ENCODE data around the gene RELA. TPM values are rescaled to one million over a fixed set of nuclear protein-coding genes. Genes with fewer than 3 reads are reported as not detected.

Gene RELA
- total and polyA plus RNA-seq, 7 experiments from 2014 or later, result 54.6 to 303 (median 148) TPM

DNA sequence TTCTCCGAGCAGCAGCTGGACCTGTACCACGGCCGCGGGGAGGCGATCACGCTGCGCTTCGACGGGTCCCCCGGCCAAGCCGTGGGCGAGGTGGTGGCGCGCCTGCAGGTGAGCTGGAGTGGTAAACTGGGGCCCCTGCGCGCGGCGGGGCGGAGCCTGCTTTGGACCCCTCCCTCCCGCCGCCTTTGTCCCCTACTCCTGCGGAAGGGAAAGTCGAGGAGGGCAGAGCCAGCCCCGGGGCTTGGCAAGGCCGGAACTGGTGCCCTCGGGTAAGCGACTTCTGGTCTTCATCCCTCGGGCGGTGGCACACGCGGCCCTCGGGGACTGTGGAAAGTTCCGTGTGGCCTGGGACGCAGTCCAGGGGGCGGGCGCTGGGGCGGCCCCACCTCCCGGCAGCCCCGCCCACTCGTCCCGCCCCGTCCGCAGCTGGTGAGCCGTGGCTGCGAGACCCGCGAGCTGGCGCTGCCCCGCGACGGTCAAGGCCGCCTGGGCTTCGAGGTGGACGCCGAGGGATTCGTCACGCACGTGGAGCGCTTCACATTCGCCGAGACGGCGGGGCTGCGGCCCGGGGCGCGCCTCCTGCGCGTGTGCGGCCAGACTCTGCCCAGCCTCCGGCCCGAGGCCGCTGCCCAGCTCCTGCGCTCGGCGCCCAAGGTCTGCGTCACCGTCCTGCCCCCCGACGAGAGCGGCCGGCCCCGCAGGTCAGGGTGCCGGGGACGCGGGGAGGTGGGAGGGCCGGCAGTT is 15.6 kb downstream of the RELA start:
- peaks cover 0 to 32% (median 10%) of the 10 kb centered on the region in 5 donors for H3K36me3 Mint-ChIP-seq
- H3K36me3 ChIP-seq (ENCODE audit: control insufficient read depth in 2 of 3, insufficient read depth in 3 of 3, low read length in 3 of 3), result peaks cover 27 to 88% (median 38%) of the 10 kb centered on the region in 3 experiments
- no peak overlapping the region for H3K27ac ChIP-seq (ENCODE audit: low read depth, low read length)
- no peaks in the 10 kb centered on the region for H3K27me3 Mint-ChIP-seq
- POLR2A ChIA-PET, result no interaction called here
- H3K27me3 ChIP-seq (ENCODE audit: control insufficient read depth in 2 of 2, insufficient read depth in 2 of 2, low read length in 2 of 2), result no peaks in the 10 kb centered on the region
- intact Hi-C loops (cut with micrococcal nuclease), result no loop called here
- peaks cover 23 to 28% of the 10 kb centered on the region in 2 donors for H3K4me1 ChIP-seq (ENCODE audit: control insufficient read depth in 2 of 2, insufficient read depth in 2 of 2, low read length in 2 of 2)
- H3K9me3 ChIP-seq (ENCODE audit: control insufficient read depth in 2 of 3, low read length in 3 of 3), result no peaks in the 10 kb centered on the region
- ATAC-seq, result no peak
- peak overlapping the region in 1 of 9 donors; percentile 57 for H3K27ac Mint-ChIP-seq
- no peak overlapping the region for H3K4me3 ChIP-seq (ENCODE audit: low read length)
- H3K4me3 Mint-ChIP-seq, result no peak overlapping the region
- H3K4me1 Mint-ChIP-seq, result peaks cover 26 to 37% (median 30%) of the 10 kb centered on the region in 7 donors
- CTCF ChIA-PET, result no interaction called here
- no peak for DNase-seq
- H3K9me3 Mint-ChIP-seq, result peaks cover 0 to 4% (median 0%) of the 10 kb centered on the region in 11 donors

DNA sequence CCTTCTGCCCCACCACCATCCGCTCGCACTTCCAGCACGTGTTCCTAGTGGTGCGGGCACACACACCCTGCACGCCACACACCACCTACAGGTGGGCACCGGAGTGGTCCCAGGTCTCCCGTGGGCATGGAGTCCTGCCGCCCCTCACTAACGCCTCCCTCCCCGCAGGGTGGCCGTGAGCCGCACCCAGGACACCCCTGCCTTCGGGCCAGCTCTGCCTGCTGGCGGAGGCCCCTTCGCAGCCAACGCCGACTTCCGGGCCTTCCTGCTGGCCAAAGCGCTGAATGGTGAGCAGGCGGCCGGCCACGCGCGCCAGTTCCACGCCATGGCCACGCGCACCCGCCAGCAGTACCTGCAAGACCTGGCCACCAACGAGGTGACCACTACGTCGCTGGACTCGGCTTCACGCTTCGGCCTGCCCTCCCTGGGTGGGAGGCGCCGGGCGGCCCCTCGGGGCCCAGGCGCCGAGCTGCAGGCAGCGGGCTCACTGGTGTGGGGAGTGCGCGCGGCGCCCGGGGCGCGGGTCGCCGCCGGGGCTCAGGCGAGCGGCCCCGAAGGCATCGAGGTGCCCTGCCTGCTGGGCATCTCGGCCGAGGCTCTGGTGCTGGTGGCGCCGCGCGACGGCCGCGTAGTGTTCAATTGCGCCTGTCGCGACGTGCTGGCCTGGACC is 16.3 kb downstream of the RELA start:
- CTCF ChIA-PET, result no interaction called here

DNA sequence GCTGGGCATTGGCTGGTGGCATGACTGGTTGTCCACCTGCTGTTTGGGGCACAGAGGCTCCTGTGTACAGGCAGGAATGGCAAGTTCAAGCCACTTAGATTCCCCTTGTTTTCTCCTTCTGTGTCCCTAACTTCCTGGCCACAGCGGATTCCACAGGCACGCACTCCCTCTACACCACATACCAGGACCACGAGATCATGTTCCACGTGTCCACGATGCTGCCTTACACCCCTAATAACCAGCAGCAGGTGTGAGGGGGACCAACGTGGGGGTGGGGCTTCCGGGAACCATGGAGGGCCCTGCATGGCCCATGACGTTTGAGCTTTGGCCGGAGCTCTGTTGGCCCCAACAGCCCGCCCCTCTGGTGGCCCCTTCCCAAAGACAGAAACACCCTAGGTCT is 17.0 kb downstream of the RELA start:
- DNase-seq (no peak), ATAC-seq (no peak)
- Histone ChIP-seq H3K27me3 (ENCODE audit: control insufficient read depth in 2 of 2, insufficient read depth in 2 of 2, low read length in 2 of 2) (no peaks in the 10 kb centered on the region), H3K9me3 (ENCODE audit: control insufficient read depth in 2 of 3, low read length in 3 of 3) (no peaks in the 10 kb centered on the region), H3K36me3 (ENCODE audit: control insufficient read depth in 2 of 3, insufficient read depth in 3 of 3, low read length in 3 of 3) (peaks cover 27 to 91% (median 38%) of the 10 kb centered on the region in 3 experiments), H3K4me1 (ENCODE audit: control insufficient read depth in 2 of 2, insufficient read depth in 2 of 2, low read length in 2 of 2) (peaks cover 26 to 33% of the 10 kb centered on the region in 2 donors), H3K27ac (ENCODE audit: low read depth, low read length) (no peak overlapping the region), H3K4me3 (ENCODE audit: low read length) (no peak overlapping the region)
- H3K9me3 Mint-ChIP-seq, result peaks cover 0 to 2% (median 0%) of the 10 kb centered on the region in 11 donors
- intact Hi-C loops (cut with micrococcal nuclease), result no loop called here
- H3K27ac Mint-ChIP-seq, result peak overlapping the region in 5 of 9 donors; percentile 16 to 76 (median 38)
- CTCF ChIA-PET, result no interaction called here
- H3K27me3 Mint-ChIP-seq, result no peaks in the 10 kb centered on the region
- POLR2A ChIA-PET, result interaction anchor here (1.0 to 1.1 kb wide), 2 partner anchors 9 to 66 kb away, joined by 3 to 7 read pairs; no protein-coding TSS in a partner anchor
- peak overlapping the region in 2 of 10 donors; percentile 52 to 53 for H3K4me3 Mint-ChIP-seq
- peaks cover 0 to 29% (median 10%) of the 10 kb centered on the region in 5 donors for H3K36me3 Mint-ChIP-seq
- H3K4me1 Mint-ChIP-seq, result peaks cover 12 to 36% (median 31%) of the 10 kb centered on the region in 7 donors

More for the DNA sequence above, 16.3 kb downstream of the RELA start:
- Mint-ChIP-seq H3K36me3 (peaks cover 0 to 32% (median 10%) of the 10 kb centered on the region in 5 donors), H3K27ac (peak overlapping the region in 1 of 9 donors; percentile 65), H3K27me3 (no peaks in the 10 kb centered on the region), H3K4me1 (peaks cover 19 to 37% (median 30%) of the 10 kb centered on the region in 7 donors), H3K9me3 (peaks cover 0 to 2% (median 0%) of the 10 kb centered on the region in 11 donors), H3K4me3 (no peak overlapping the region)
- Histone ChIP-seq H3K4me3 (ENCODE audit: low read length) (no peak overlapping the region), H3K27ac (ENCODE audit: low read depth, low read length) (no peak overlapping the region), H3K9me3 (ENCODE audit: control insufficient read depth in 2 of 3, low read length in 3 of 3) (no peaks in the 10 kb centered on the region), H3K4me1 (ENCODE audit: control insufficient read depth in 2 of 2, insufficient read depth in 2 of 2, low read length in 2 of 2) (peaks cover 23 to 28% of the 10 kb centered on the region in 2 donors), H3K27me3 (ENCODE audit: control insufficient read depth in 2 of 2, insufficient read depth in 2 of 2, low read length in 2 of 2) (no peaks in the 10 kb centered on the region), H3K36me3 (ENCODE audit: control insufficient read depth in 2 of 3, insufficient read depth in 3 of 3, low read length in 3 of 3) (peaks cover 27 to 91% (median 38%) of the 10 kb centered on the region in 3 experiments)
- intact Hi-C loops (cut with micrococcal nuclease), result no loop called here
- POLR2A ChIA-PET, result interaction anchor here (1.0 kb wide), 1 partner anchor 65 kb away, joined by 3 read pairs; no protein-coding TSS in a partner anchor
- DNase-seq (no peak), ATAC-seq (no peak)

DNA sequence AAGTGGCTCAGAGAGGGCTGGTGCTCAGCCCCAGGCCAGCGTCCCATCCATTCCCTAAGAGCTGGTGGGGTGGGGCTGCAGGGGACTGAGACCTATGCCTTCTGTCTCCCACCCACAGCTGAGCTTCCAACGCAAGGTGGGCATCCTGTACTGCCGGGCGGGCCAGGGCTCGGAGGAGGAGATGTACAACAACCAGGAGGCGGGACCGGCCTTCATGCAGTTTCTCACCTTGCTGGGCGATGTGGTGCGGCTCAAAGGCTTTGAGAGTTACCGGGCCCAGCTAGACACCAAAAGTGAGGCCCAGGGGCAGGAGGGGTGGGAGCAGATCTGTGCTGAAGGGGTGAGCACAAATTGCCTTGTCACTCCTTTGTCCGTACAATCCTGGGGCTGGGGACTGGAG is 17.9 kb downstream of the RELA start:
- Mint-ChIP-seq H3K4me3 (no peak overlapping the region), H3K27ac (peak overlapping the region in 4 of 9 donors; percentile 44 to 88 (median 72)), H3K36me3 (peaks cover 0 to 31% (median 10%) of the 10 kb centered on the region in 5 donors), H3K4me1 (peaks cover 11 to 38% (median 33%) of the 10 kb centered on the region in 7 donors), H3K27me3 (no peaks in the 10 kb centered on the region), H3K9me3 (peaks cover 0 to 2% (median 0%) of the 10 kb centered on the region in 11 donors)
- CTCF ChIA-PET, result no interaction called here
- POLR2A ChIA-PET, result interaction anchor here (0.7 to 10.4 kb wide), 3 partner anchors 9 to 11 kb away, joined by 4 to 227 read pairs (median 7); no protein-coding TSS in a partner anchor
- DNase-seq (no peak), ATAC-seq (no peak)
- peak overlapping the region; percentile 52 for H3K27ac ChIP-seq (ENCODE audit: low read depth, low read length)
- H3K9me3 ChIP-seq (ENCODE audit: control insufficient read depth in 2 of 3, low read length in 3 of 3), result no peaks in the 10 kb centered on the region
- no peak overlapping the region for H3K4me3 ChIP-seq (ENCODE audit: low read length)
- peaks cover 35 to 42% of the 10 kb centered on the region in 2 donors for H3K4me1 ChIP-seq (ENCODE audit: control insufficient read depth in 2 of 2, insufficient read depth in 2 of 2, low read length in 2 of 2)
- no peaks in the 10 kb centered on the region for H3K27me3 ChIP-seq (ENCODE audit: control insufficient read depth in 2 of 2, insufficient read depth in 2 of 2, low read length in 2 of 2)
- intact Hi-C loops (cut with micrococcal nuclease), result no loop called here
- H3K36me3 ChIP-seq (ENCODE audit: control insufficient read depth in 2 of 3, insufficient read depth in 3 of 3, low read length in 3 of 3), result peaks cover 27 to 82% (median 38%) of the 10 kb centered on the region in 3 experiments

DNA sequence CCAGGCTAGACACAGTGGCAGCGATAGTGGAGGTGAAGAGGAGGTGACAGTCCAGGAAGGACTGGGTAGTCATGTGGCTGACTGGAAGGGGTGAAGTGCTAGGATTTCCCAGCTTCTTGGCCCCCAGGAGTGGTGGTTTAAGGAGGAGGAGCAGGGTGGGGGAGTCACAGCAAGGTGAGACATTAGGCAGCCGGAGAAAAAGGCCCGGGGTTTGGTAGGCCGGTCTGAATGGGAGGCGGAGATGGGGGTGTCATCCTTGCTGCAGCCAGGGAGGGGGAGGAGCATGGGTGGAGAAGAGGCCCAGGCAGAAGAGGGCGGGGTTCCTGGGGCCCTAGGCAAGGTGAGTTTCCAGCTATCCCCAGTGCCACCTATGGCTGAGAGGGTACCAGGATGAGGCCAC is 18.7 kb downstream of the RELA start:
- ChIA-PET POLR2A (interaction anchor here (0.7 to 10.4 kb wide), 2 partner anchors 10 to 27 kb away, joined by 3 to 227 read pairs; no protein-coding TSS in a partner anchor), CTCF (no interaction called here)
- peak overlapping the region in 5 of 10 donors; percentile 40 to 97 (median 41) for H3K4me3 Mint-ChIP-seq
- H3K27ac Mint-ChIP-seq, result peak overlapping the region; percentile 40 to 91 (median 87)
- Histone ChIP-seq H3K27me3 (ENCODE audit: control insufficient read depth in 2 of 2, insufficient read depth in 2 of 2, low read length in 2 of 2) (no peaks in the 10 kb centered on the region), H3K9me3 (ENCODE audit: control insufficient read depth in 2 of 3, low read length in 3 of 3) (no peaks in the 10 kb centered on the region), H3K4me3 (ENCODE audit: low read length) (no peak overlapping the region), H3K27ac (ENCODE audit: low read depth, low read length) (peak overlapping the region; percentile 52), H3K36me3 (ENCODE audit: control insufficient read depth in 2 of 3, insufficient read depth in 3 of 3, low read length in 3 of 3) (peaks cover 21 to 74% (median 34%) of the 10 kb centered on the region in 3 experiments), H3K4me1 (ENCODE audit: control insufficient read depth in 2 of 2, insufficient read depth in 2 of 2, low read length in 2 of 2) (peaks cover 41 to 49% of the 10 kb centered on the region in 2 donors)
- peaks cover 0 to 36% (median 10%) of the 10 kb centered on the region in 5 donors for H3K36me3 Mint-ChIP-seq
- H3K4me1 Mint-ChIP-seq, result peaks cover 19 to 45% (median 40%) of the 10 kb centered on the region in 7 donors
- no peaks in the 10 kb centered on the region for H3K27me3 Mint-ChIP-seq
- DNase-seq (no peak), ATAC-seq (no peak)
- intact Hi-C loops (cut with micrococcal nuclease), result no loop called here
- peaks cover 0 to 2% (median 0%) of the 10 kb centered on the region in 11 donors for H3K9me3 Mint-ChIP-seq

DNA sequence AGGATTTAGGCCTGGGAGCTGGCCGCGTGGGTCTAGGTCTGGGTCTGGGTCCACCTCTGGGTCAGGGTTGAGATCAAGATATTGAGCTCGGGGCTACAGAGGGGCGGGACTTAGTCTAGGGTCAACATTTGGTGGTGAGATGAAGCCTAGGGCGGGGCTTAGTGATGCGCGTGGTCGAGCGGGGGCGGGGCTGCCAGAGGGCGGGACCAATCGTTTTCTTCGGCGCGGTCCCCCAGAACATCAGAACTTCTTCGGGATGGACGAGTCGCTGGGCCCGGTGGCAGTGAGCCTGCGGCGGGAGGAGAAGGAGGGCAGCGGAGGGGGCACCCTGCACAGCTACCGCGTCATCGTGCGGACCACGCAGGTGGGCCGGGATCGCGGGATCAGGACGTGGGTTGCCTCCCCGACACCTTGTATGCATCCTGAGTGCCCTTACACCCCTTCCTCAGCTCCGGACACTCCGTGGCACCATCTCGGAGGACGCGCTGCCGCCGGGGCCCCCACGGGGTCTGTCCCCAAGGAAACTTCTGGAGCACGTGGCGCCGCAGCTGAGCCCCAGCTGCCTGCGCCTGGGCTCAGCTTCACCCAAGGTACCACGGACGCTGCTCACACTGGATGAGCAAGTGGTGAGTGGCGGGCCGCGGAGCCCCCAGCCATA is 20.6 kb downstream of the RELA start:
- ATAC-seq (no peak), DNase-seq (no peak)
- intact Hi-C loops (cut with micrococcal nuclease), result no loop called here
- CTCF ChIA-PET, result interaction anchor here (1.1 kb wide), 1 partner anchor 10 kb away, joined by 4 read pairs; no protein-coding TSS in a partner anchor
- Mint-ChIP-seq H3K4me1 (peaks cover 29 to 55% (median 52%) of the 10 kb centered on the region in 7 donors), H3K9me3 (peaks cover 0 to 2% (median 0%) of the 10 kb centered on the region in 11 donors), H3K4me3 (peak overlapping the region; percentile 73 to 99 (median 91)), H3K27ac (peak overlapping the region; percentile 73 to 97 (median 91)), H3K27me3 (no peaks in the 10 kb centered on the region), H3K36me3 (peaks cover 0 to 39% (median 4%) of the 10 kb centered on the region in 5 donors)
- H3K27me3 ChIP-seq (ENCODE audit: control insufficient read depth in 2 of 2, insufficient read depth in 2 of 2, low read length in 2 of 2), result no peaks in the 10 kb centered on the region
- no peaks in the 10 kb centered on the region for H3K9me3 ChIP-seq (ENCODE audit: control insufficient read depth in 2 of 3, low read length in 3 of 3)
- POLR2A ChIA-PET, result interaction anchor here (0.5 to 10.4 kb wide), 11 partner anchors 12 to 216 kb away, joined by 3 to 227 read pairs (median 4); partner anchors contain the start of genes FAM89B, PCNX3 and RELA
- peaks cover 51 to 59% of the 10 kb centered on the region in 2 donors for H3K4me1 ChIP-seq (ENCODE audit: control insufficient read depth in 2 of 2, insufficient read depth in 2 of 2, low read length in 2 of 2)
- H3K27ac ChIP-seq (ENCODE audit: low read depth, low read length), result peak overlapping the region; percentile 97
- peaks cover 16 to 66% (median 22%) of the 10 kb centered on the region in 3 experiments for H3K36me3 ChIP-seq (ENCODE audit: control insufficient read depth in 2 of 3, insufficient read depth in 3 of 3, low read length in 3 of 3)
- peak overlapping the region; percentile 90 for H3K4me3 ChIP-seq (ENCODE audit: low read length)
